Spleen (tissue), 7 donors: ENCODE data around the gene SGTA.
"Not testable (repeated sequence)": the region's sequence is repeated elsewhere in the genome, so short reads cannot be mapped to it uniquely, and the experiment has no call there.

Source experiments
- CTCF ChIP-seq, 11 experiments: fragments of 200-600 bp in 7 of 11; fragments of 450-650 bp in 4 of 11; sonication (generic) in 4 of 11; IDR thresholded peaks in 8 of 11; conservative IDR thresholded peaks in 3 of 11; 1 replicate in 7 of 11; 2 replicates in 4 of 11; pipeline versions ENCODE4 v1.4.0 to v1.8.0; 2016 to 2021; ENCODE audit warnings: antibody characterized with exemption in 11 of 11, inconsistent platforms in 4 of 11, mild to moderate bottlenecking in 1 of 11
- POLR2A ChIP-seq, 3 donors: fragments of 450-650 bp; IDR thresholded peaks; one replicate each; pipeline ENCODE4 v1.5.1; 2017; ENCODE audit warnings: antibody characterized with exemption in 3 of 3, mild to moderate bottlenecking in 1 of 3
- donor health status: DM: no; HTN: no; CAD: no; lungs with moderate emphysema.
- donor health status: DM: no; HTN: no; CAD: no.
- donor health status: DM: no; HTN: no; CAD: no.

DNA sequence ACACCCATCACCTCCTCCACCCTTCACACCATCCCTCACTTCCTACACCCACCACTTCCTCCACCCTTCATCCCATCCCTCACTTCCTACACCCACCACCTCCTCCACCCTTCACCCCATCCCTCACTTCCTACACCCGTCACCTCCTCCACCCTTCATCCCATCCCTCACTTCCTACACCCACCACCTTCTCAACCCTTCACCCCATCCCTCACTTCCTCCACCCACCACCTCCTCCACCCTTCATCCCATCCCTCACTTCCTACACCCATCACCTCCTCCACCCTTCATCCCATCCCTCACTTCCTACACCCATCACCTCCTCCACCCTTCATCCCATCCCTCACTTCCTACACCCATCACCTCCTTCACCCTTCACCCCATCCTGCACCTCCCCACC is 69.0 kb downstream of the SGTA start:
- not testable (repeated sequence) for TF ChIP-seq CTCF (IDR thresholded peaks at IDR 0.05 in 8 of 11, conservative IDR thresholded peaks at IDR 0.05 in 3 of 11); POLR2A (IDR thresholded peaks at IDR 0.05)
